SH-SY5Y (cell line): Measurements from ENCODE around the gene ACAA2.

ENCODE experiments used
- GATA2 ChIP-seq: IDR thresholded peaks from 2 replicates; pipeline ENCODE4 v1.6.1; 2011; ENCODE audit warnings: mild to moderate bottlenecking, low read depth, low read length
- GATA3 ChIP-seq: IDR thresholded peaks from 2 replicates; pipeline ENCODE4 v1.6.1; 2011; ENCODE audit warnings: low read depth, mild to moderate bottlenecking, low read length, moderate library complexity

ACAA2 gene

GRCh38 chr18:49835405-49835804 is 22.1 kb upstream of the ACAA2 start:
- TF ChIP-seq GATA2 (no peak), GATA3 (no peak)

- TF ChIP-seq GATA2 (no peak), GATA3 (no peak)
These were observed 20.9 kb upstream of the ACAA2 start for GRCh38 chr18:49834258-49834657.

- TF ChIP-seq GATA3 (no peak), GATA2 (no peak)
These were observed 20.5 kb upstream of the ACAA2 start for GRCh38 chr18:49833814-49834213.

- TF ChIP-seq GATA2 (no peak), GATA3 (no peak)
These were observed 18.9 kb upstream of the ACAA2 start for GRCh38 chr18:49832221-49832647.

GRCh38 chr18:49827996-49828395 is 14.7 kb upstream of the ACAA2 start:
- no peak for TF ChIP-seq GATA3
- no peak for TF ChIP-seq GATA2

- TF ChIP-seq GATA3: no peak
- TF ChIP-seq GATA2: no peak
These were observed 6.7 kb upstream of the ACAA2 start for GRCh38 chr18:49819823-49820671.

GRCh38 chr18:49819071-49819662 is 5.8 kb upstream of the ACAA2 start:
- TF ChIP-seq GATA2 (no peak), GATA3 (no peak)

GRCh38 chr18:49817947-49818346 is 4.6 kb upstream of the ACAA2 start:
- no peak for TF ChIP-seq GATA2
- TF ChIP-seq GATA3: no peak

GRCh38 chr18:49815927-49816326 is 2.6 kb upstream of the ACAA2 start:
- TF ChIP-seq GATA3: no peak
- TF ChIP-seq GATA2: no peak

- no peak for TF ChIP-seq GATA3
- TF ChIP-seq GATA2: no peak
These were observed 790 bp upstream of the ACAA2 start for GRCh38 chr18:49814147-49814499.

GRCh38 chr18:49813069-49813318 is 339 bp downstream of the ACAA2 start:
- no peak for TF ChIP-seq GATA3

- no peak for TF ChIP-seq GATA2
- TF ChIP-seq GATA3: no peak
These were observed 856 bp downstream of the ACAA2 start for GRCh38 chr18:49812286-49813068.

GRCh38 chr18:49811151-49811938 is 2.0 kb downstream of the ACAA2 start:
- TF ChIP-seq GATA2 (no peak), GATA3 (no peak)

GRCh38 chr18:49804096-49804495 is 9.2 kb downstream of the ACAA2 start:
- TF ChIP-seq GATA3: no peak
- no peak for TF ChIP-seq GATA2

GRCh38 chr18:49802623-49803022 is 10.7 kb downstream of the ACAA2 start:
- no peak for TF ChIP-seq GATA3
- TF ChIP-seq GATA2: no peak
